Endothelial cell of umbilical vein (primary cell): ENCODE data around the gene SRGAP2. TPM values are rescaled to one million over a fixed set of nuclear protein-coding genes. Genes with fewer than 3 reads are reported as not detected.
A peak's percentile ranks its signal among the peaks of the same experiment; 100 is the strongest.
"Not testable (repeated sequence)": the region's sequence is repeated elsewhere in the genome, so short reads cannot be mapped to it uniquely, and the experiment has no call there.

ENCODE experiments used
- BruUV-seq: library from RNA; stranded (reverse); fragments of 400-500 nt; replicated peaks from 2 replicates; lab custom pipeline; 2021; lab: Mats Ljungman, UMichigan
- CTCF ChIA-PET: fragments of 300-600, 350-600 bp; sonication (Branson Sonifier 250); formaldehyde crosslinking; loops from one replicate; lab custom pipeline; 2021; ENCODE audit warnings: antibody characterized with exemption, inconsistent platforms; lab: Charles Lee
- POLR2A ChIA-PET: fragments of 300-600, 350-600 bp; sonication (Branson Sonifier 250); formaldehyde crosslinking; loops from one replicate; lab custom pipeline; 2021; ENCODE audit warnings: antibody characterized with exemption, inconsistent platforms; lab: Charles Lee
- DNase-seq: peaks from one replicate; pipeline ENCODE4 v3.0.0-alpha.2; 2011; ENCODE audit warnings: low read depth, low spot score
- FAIRE-seq: peaks from 2 replicates; lab custom pipeline; 2011; peaks lifted over from hg19 to GRCh38; lab: Jason Lieb, UNC
- H2AFZ ChIP-seq: 2 replicates; pipeline ENCODE4 v1.6.0; 2012; ENCODE audit warnings: low read depth, low read length, control low read depth, inconsistent platforms
- H3K27ac ChIP-seq: 2 replicates; pipeline ENCODE4 v1.5.1; 2011; ENCODE audit warnings: low read depth, mild to moderate bottlenecking, control low read depth, low read length, moderate library complexity; ENCODE audit not compliant: insufficient read depth
- H3K27me3 ChIP-seq, 2 experiments: 2 replicates each; pipeline versions ENCODE4 v1.6.0 to v1.6.1; 2011; ENCODE audit warnings: low read length in 2 of 2, mixed read lengths in 1 of 2; ENCODE audit not compliant: control insufficient read depth in 2 of 2, insufficient read depth in 2 of 2
- H3K36me3 ChIP-seq, 2 experiments: 2 replicates in 1 of 2; 3 replicates in 1 of 2; pipeline ENCODE4 v1.5.1; 2011; ENCODE audit warnings: low read length in 2 of 2, mild to moderate bottlenecking in 1 of 2, moderate library complexity in 1 of 2; ENCODE audit not compliant: control insufficient read depth in 2 of 2, insufficient read depth in 2 of 2; ENCODE audit errors: extremely low read depth in 1 of 2
- H3K4me1 ChIP-seq: 3 replicates; pipeline ENCODE4 v1.5.1; 2011; ENCODE audit warnings: mild to moderate bottlenecking, low read length; ENCODE audit not compliant: control insufficient read depth, insufficient read depth; ENCODE audit errors: extremely low read depth
- H3K4me2 ChIP-seq: 2 replicates; pipeline ENCODE4 v1.6.1; 2011; ENCODE audit warnings: low read length, control low read depth, mixed read lengths; ENCODE audit not compliant: insufficient read depth
- H3K4me3 ChIP-seq, 3 experiments: fragments of 200-600 bp in 1 of 3; sonication (generic), shearing (Covaris generic) in 1 of 3; replicated peaks in 1 of 3; 2 replicates each; pipeline ENCODE4 v1.5.1; 2011 to 2016; ENCODE audit warnings: control low read depth in 3 of 3, low read length in 3 of 3, mild to moderate bottlenecking in 2 of 3, inconsistent platforms in 1 of 3, low read depth in 1 of 3, moderate library complexity in 1 of 3; ENCODE audit not compliant: insufficient read depth in 1 of 3
- H3K79me2 ChIP-seq: 2 replicates; pipeline ENCODE4 v1.6.0; 2012; ENCODE audit warnings: low read length, inconsistent platforms; ENCODE audit not compliant: control insufficient read depth, insufficient read depth
- H3K9ac ChIP-seq: replicated peaks from 2 replicates; pipeline ENCODE3; 2011; ENCODE audit warnings: low read length, control low read depth; ENCODE audit not compliant: insufficient read depth; ENCODE audit errors: extremely low read depth
- H3K9me1 ChIP-seq: replicated peaks from 3 replicates; pipeline ENCODE4 v1.6.0; 2011; ENCODE audit warnings: mild to moderate bottlenecking, low read length; ENCODE audit not compliant: control insufficient read depth, insufficient read depth; ENCODE audit errors: extremely low read depth
- H3K9me3 ChIP-seq: replicated peaks from 2 replicates; pipeline ENCODE4 v1.5.1; 2012; ENCODE audit warnings: low read length, inconsistent platforms; ENCODE audit not compliant: control insufficient read depth, insufficient read depth
- H4K20me1 ChIP-seq: replicated peaks from 2 replicates; pipeline ENCODE3; 2011; ENCODE audit warnings: mild to moderate bottlenecking, low read length; ENCODE audit not compliant: control insufficient read depth, insufficient read depth; ENCODE audit errors: extremely low read depth
- FOS ChIP-seq: IDR thresholded peaks from 2 replicates; pipeline ENCODE4 v1.6.1; 2011; ENCODE audit warnings: mild to moderate bottlenecking, low read length, moderate library complexity, borderline replicate concordance; ENCODE audit not compliant: insufficient read depth
- dilution Hi-C: fragments of 300-500 bp; cut with MboI; formaldehyde crosslinking; loops from one replicate; pipeline ENCODE4 v1.15.0; 2019; ENCODE audit warnings: low sequenced_read_pairs; ENCODE audit not compliant: extremely low pct_ligation_motif_present
- intact Hi-C: fragments of 100-400 bp; cut with micrococcal nuclease; formaldehyde crosslinking; loops from one replicate; pipeline ENCODE4 v1.10.0; 2022
- polyA plus RNA-seq, 4 experiments: library from polyadenylated mRNA; depleted of rRNA in 3 of 4; stranded (reverse) in 3 of 4; unstranded in 1 of 4; fragments of >200 nt; gene quantifications; 2 replicates each; pipeline versions ENCODE4 v1.2.1 to v1.2.3, GENCODE V29; 2011 to 2012; ENCODE audit warnings: missing spikeins in 1 of 4
- total RNA-seq: library from RNA; stranded (reverse); gene quantifications from 2 replicates; pipeline ENCODE4 v1.2.3, GENCODE V29; 2021

Gene SRGAP2
- total and polyA plus RNA-seq, 2 donors (not counting 3 experiments of a cell fraction or from before 2014, with no cell fraction given) = 46.4 to 138 TPM

DNA sequence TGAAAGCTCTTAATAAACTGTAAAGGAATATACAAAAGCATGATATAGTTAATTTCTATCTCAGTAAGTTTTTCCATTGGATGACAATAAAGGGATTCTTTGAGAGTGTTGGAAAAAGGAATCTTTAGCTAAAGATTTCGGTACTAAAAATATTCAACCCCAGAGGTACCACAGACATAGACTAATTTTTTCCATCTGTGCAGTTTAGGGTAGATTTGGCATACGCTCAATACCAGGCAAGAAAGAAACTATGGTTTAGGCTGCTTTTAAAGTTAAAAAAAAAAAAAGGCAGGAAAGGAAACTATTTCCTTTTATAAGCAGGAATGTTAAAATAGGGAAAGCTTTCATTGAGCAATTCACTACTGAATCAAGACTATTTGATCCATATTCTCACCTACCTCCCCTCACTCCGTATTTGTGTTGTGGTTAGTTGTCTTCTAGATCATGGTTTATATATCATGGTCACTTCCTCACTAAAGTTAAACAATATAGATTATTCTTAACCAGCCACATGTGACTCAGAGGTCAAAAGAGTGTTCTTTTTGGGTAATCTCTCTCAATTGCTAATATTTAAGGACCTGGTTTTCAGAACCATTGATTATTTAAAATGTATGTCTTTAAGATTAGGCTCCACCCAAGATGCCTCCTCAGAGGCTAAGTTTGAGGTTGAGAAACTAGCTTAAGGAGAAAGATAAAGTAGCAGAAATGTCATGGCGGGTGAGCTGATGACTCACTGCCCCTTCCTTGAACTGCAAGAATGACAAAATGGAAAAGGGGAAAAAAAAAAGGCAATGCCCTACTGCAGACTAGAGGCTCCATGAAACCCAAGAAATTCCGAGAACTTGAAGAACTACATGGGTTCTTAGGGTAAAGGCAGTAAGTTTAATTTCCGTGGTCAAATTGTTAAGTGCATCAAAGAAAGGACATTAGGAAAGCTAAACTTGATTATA is 20.7 kb upstream of the SRGAP2 start:
- H2AFZ ChIP-seq, H3K36me3 ChIP-seq, H3K79me2 ChIP-seq, H4K20me1 ChIP-seq, H3K27me3 ChIP-seq, POLR2A ChIA-PET, H3K9me1 ChIP-seq, FAIRE-seq, H3K4me1 ChIP-seq, H3K9ac ChIP-seq, H3K4me2 ChIP-seq, H3K4me3 ChIP-seq, H3K27ac ChIP-seq, dilution Hi-C loops, H3K9me3 ChIP-seq, intact Hi-C loops, CTCF ChIA-PET: not testable (repeated sequence)
- BruUV-seq = TSS peak; percentile 31
- TF ChIP-seq FOS = peak; percentile 17
- DNase-seq = peak; percentile 47

DNA sequence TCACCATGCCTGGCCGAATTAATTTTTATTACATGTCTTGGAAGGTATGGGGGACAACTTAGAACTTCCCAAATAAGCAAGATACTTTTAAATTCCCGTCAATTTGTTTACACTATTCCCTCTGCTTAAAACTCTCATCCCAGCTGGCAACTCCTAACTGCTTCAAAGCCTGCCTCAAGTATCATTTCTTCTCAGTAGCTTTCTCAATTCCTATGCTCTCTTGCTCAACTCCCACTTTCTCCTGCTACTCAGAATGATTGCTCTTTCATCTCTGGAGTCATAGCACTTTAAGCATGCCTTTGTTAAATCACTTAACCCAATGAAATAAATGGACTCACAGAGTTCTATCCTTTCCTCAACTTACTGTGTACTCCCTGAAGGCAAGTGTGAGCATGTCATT is 19.6 kb upstream of the SRGAP2 start:
- H3K4me2 ChIP-seq, H3K9me3 ChIP-seq, H3K79me2 ChIP-seq, H3K27me3 ChIP-seq, H3K9me1 ChIP-seq, dilution Hi-C loops, H3K4me3 ChIP-seq, H3K36me3 ChIP-seq, FAIRE-seq, intact Hi-C loops, H4K20me1 ChIP-seq, BruUV-seq, H3K4me1 ChIP-seq, POLR2A ChIA-PET, H3K27ac ChIP-seq, CTCF ChIA-PET, DNase-seq, H2AFZ ChIP-seq, H3K9ac ChIP-seq: not testable (repeated sequence)

GRCh38 chr1:206185778-206186177 is 17.6 kb upstream of the SRGAP2 start:
- H3K4me1 ChIP-seq, H3K4me3 ChIP-seq, H3K9me1 ChIP-seq, H4K20me1 ChIP-seq, H3K4me2 ChIP-seq, H3K9ac ChIP-seq, dilution Hi-C loops, H3K27me3 ChIP-seq, H3K27ac ChIP-seq, H2AFZ ChIP-seq, H3K9me3 ChIP-seq, POLR2A ChIA-PET, FAIRE-seq, BruUV-seq, H3K36me3 ChIP-seq, DNase-seq, H3K79me2 ChIP-seq, CTCF ChIA-PET, intact Hi-C loops: not testable (repeated sequence)

- H3K4me1 ChIP-seq, intact Hi-C loops, H3K4me2 ChIP-seq, H3K79me2 ChIP-seq, H3K9me3 ChIP-seq, H4K20me1 ChIP-seq, H3K9me1 ChIP-seq, H2AFZ ChIP-seq, H3K36me3 ChIP-seq, DNase-seq, POLR2A ChIA-PET, H3K27ac ChIP-seq, CTCF ChIA-PET, H3K9ac ChIP-seq, dilution Hi-C loops, FAIRE-seq, BruUV-seq, H3K27me3 ChIP-seq, H3K4me3 ChIP-seq: not testable (repeated sequence)
Measured at GRCh38 chr1:206186826-206187225, 16.5 kb upstream of the SRGAP2 start.
